ENCODE results near the gene HECTD2. TPM values are rescaled to one million over a fixed set of nuclear protein-coding genes. Genes with fewer than 3 reads are reported as not detected.

HECTD2 gene
- total RNA-seq, 1 donor from 2014 or later = 27.6 TPM

GRCh38 chr10:91460681-91461080 is 50.5 kb downstream of the HECTD2 start:
- Mint-ChIP-seq H3K4me1 (ENCODE audit: low read depth, unreplicated experiment) (no peaks in the 10 kb centered on the region), H3K4me3 (ENCODE audit: unreplicated experiment) (no peak overlapping the region), H3K27me3 (ENCODE audit: unreplicated experiment) (no peaks in the 10 kb centered on the region), H3K27ac (ENCODE audit: unreplicated experiment) (no peak overlapping the region), H3K9me3 (ENCODE audit: unreplicated experiment) (no peaks in the 10 kb centered on the region), H3K36me3 (ENCODE audit: unreplicated experiment) (peaks cover 9% of the 10 kb centered on the region)
- no peak for DNase-seq
- TF ChIP-seq CTCF (IDR thresholded peaks at IDR 0.05; ENCODE audit: partially characterized antibody, unreplicated experiment) = no peak

GRCh38 chr10:91462423-91462822 is 52.3 kb downstream of the HECTD2 start:
- H3K4me3 Mint-ChIP-seq (ENCODE audit: unreplicated experiment) = no peak overlapping the region
- peaks cover 3% of the 10 kb centered on the region for H3K27me3 Mint-ChIP-seq (ENCODE audit: unreplicated experiment)
- no peak for TF ChIP-seq CTCF (IDR thresholded peaks at IDR 0.05; ENCODE audit: partially characterized antibody, unreplicated experiment)
- no peaks in the 10 kb centered on the region for H3K4me1 Mint-ChIP-seq (ENCODE audit: low read depth, unreplicated experiment)
- no peak for DNase-seq
- no peak overlapping the region for H3K27ac Mint-ChIP-seq (ENCODE audit: unreplicated experiment)
- peaks cover 22% of the 10 kb centered on the region for H3K36me3 Mint-ChIP-seq (ENCODE audit: unreplicated experiment)
- peaks cover 6% of the 10 kb centered on the region for H3K9me3 Mint-ChIP-seq (ENCODE audit: unreplicated experiment)

GRCh38 chr10:91464500-91464899 is 54.4 kb downstream of the HECTD2 start:
- no peak for TF ChIP-seq CTCF (IDR thresholded peaks at IDR 0.05; ENCODE audit: partially characterized antibody, unreplicated experiment)

GRCh38 chr10:91465261-91465660 is 55.1 kb downstream of the HECTD2 start:
- TF ChIP-seq CTCF (IDR thresholded peaks at IDR 0.05; ENCODE audit: partially characterized antibody, unreplicated experiment) = no peak
- peaks cover 17% of the 10 kb centered on the region for H3K9me3 Mint-ChIP-seq (ENCODE audit: unreplicated experiment)
- peaks cover 50% of the 10 kb centered on the region for H3K36me3 Mint-ChIP-seq (ENCODE audit: unreplicated experiment)
- H3K4me1 Mint-ChIP-seq (ENCODE audit: low read depth, unreplicated experiment) = no peaks in the 10 kb centered on the region
- H3K27me3 Mint-ChIP-seq (ENCODE audit: unreplicated experiment) = peaks cover 7% of the 10 kb centered on the region
- H3K27ac Mint-ChIP-seq (ENCODE audit: unreplicated experiment) = no peak overlapping the region
- H3K4me3 Mint-ChIP-seq (ENCODE audit: unreplicated experiment) = no peak overlapping the region
- DNase-seq = no peak

More at GRCh38 chr10:91464500-91464899, 54.4 kb downstream of the HECTD2 start:
- Mint-ChIP-seq H3K9me3 (ENCODE audit: unreplicated experiment) (peaks cover 17% of the 10 kb centered on the region), H3K4me3 (ENCODE audit: unreplicated experiment) (no peak overlapping the region), H3K36me3 (ENCODE audit: unreplicated experiment) (peaks cover 43% of the 10 kb centered on the region), H3K4me1 (ENCODE audit: low read depth, unreplicated experiment) (no peaks in the 10 kb centered on the region), H3K27me3 (ENCODE audit: unreplicated experiment) (peaks cover 7% of the 10 kb centered on the region), H3K27ac (ENCODE audit: unreplicated experiment) (no peak overlapping the region)
- no peak for DNase-seq

- H3K27ac Mint-ChIP-seq (ENCODE audit: unreplicated experiment) = no peak overlapping the region
- H3K27me3 Mint-ChIP-seq (ENCODE audit: unreplicated experiment) = peaks cover 7% of the 10 kb centered on the region
- H3K4me1 Mint-ChIP-seq (ENCODE audit: low read depth, unreplicated experiment) = no peaks in the 10 kb centered on the region
- no peak overlapping the region for H3K4me3 Mint-ChIP-seq (ENCODE audit: unreplicated experiment)
- TF ChIP-seq CTCF (IDR thresholded peaks at IDR 0.05; ENCODE audit: partially characterized antibody, unreplicated experiment) = no peak
- peaks cover 55% of the 10 kb centered on the region for H3K36me3 Mint-ChIP-seq (ENCODE audit: unreplicated experiment)
- DNase-seq = no peak
- H3K9me3 Mint-ChIP-seq (ENCODE audit: unreplicated experiment) = peaks cover 17% of the 10 kb centered on the region
These were observed 57.0 kb downstream of the HECTD2 start for GRCh38 chr10:91467114-91467513.
